Caco-2 (cell line): Measurements from ENCODE around the gene LRMDA. TPM values are rescaled to one million over a fixed set of nuclear protein-coding genes. Genes with fewer than 3 reads are reported as not detected.

Experiments used
- BruUV-seq: library from RNA; stranded (reverse); fragments of 400-500 nt; replicated peaks from 2 replicates; lab custom pipeline; 2021; lab: Mats Ljungman, UMichigan
- CTCF ChIA-PET: fragments of 300-600 bp; sonication (Branson Sonifier 250); formaldehyde crosslinking; loops from one replicate; lab custom pipeline; 2022; ENCODE audit warnings: antibody characterized with exemption; lab: Charles Lee
- POLR2A ChIA-PET: fragments of 300-600 bp; sonication (Branson Sonifier 250); formaldehyde crosslinking; loops from one replicate; lab custom pipeline; 2022; ENCODE audit warnings: antibody characterized with exemption; lab: Charles Lee
- DNase-seq, 2 experiments: peaks; one replicate each; pipeline versions ENCODE4 v3.0.0 to v3.0.0-alpha.2; 2020 to 2022
- H3K27me3 ChIP-seq: replicated peaks from 2 replicates; pipeline ENCODE4 v1.6.0; 2011; ENCODE audit warnings: low read length; ENCODE audit not compliant: control insufficient read depth, insufficient read depth
- H3K36me3 ChIP-seq: 2 replicates; pipeline ENCODE4 v1.5.1; 2011; ENCODE audit warnings: low read length; ENCODE audit not compliant: control insufficient read depth, insufficient read depth
- H3K4me1 ChIP-seq: fragments of 250-450 bp; sonication (Bioruptor Pico); 2 replicates; pipeline ENCODE4 v1.5.1; 2020; ENCODE audit warnings: mild to moderate bottlenecking
- H3K4me3 ChIP-seq: 2 replicates; pipeline ENCODE4 v1.5.1; 2011; ENCODE audit warnings: low read depth, mild to moderate bottlenecking, control low read depth, low read length
- H3K9me3 ChIP-seq: fragments of 250-450 bp; sonication (Bioruptor Pico); 2 replicates; pipeline ENCODE4 v1.5.1; 2020; ENCODE audit warnings: mild to moderate bottlenecking, moderate library complexity
- H3K27ac Mint-ChIP-seq: one replicate; pipeline ENCODE4 v1.8.0; 2022; ENCODE audit warnings: mixed read lengths; ENCODE audit not compliant: unreplicated experiment
- H3K27me3 Mint-ChIP-seq: one replicate; pipeline ENCODE4 v1.8.0; 2022; ENCODE audit warnings: mixed read lengths; ENCODE audit not compliant: insufficient read depth, unreplicated experiment
- H3K36me3 Mint-ChIP-seq: one replicate; pipeline ENCODE4 v1.8.0; 2022; ENCODE audit warnings: mild to moderate bottlenecking, mixed read lengths; ENCODE audit not compliant: insufficient read depth, unreplicated experiment
- H3K4me1 Mint-ChIP-seq: one replicate; pipeline ENCODE4 v1.8.0; 2022; ENCODE audit warnings: low read depth, mixed read lengths; ENCODE audit not compliant: unreplicated experiment
- H3K4me3 Mint-ChIP-seq: one replicate; pipeline ENCODE4 v1.8.0; 2022; ENCODE audit warnings: mild to moderate bottlenecking, moderate library complexity, mixed read lengths; ENCODE audit not compliant: unreplicated experiment
- H3K9me3 Mint-ChIP-seq: one replicate; pipeline ENCODE4 v1.8.0; 2022; ENCODE audit warnings: mixed read lengths; ENCODE audit not compliant: unreplicated experiment
- CTCF ChIP-seq, 2 experiments: fragments of 200-600 bp in 1 of 2; IDR thresholded peaks; 1 replicate in 1 of 2; 2 replicates in 1 of 2; pipeline versions ENCODE4 v1.5.1 to v1.8.0; 2011 to 2022; ENCODE audit warnings: antibody characterized with exemption in 1 of 2, control low read depth in 1 of 2, inconsistent platforms in 1 of 2, low read depth in 1 of 2, low read length in 1 of 2, mild to moderate bottlenecking in 1 of 2, moderate library complexity in 1 of 2; ENCODE audit not compliant: insufficient read depth in 1 of 2, severe bottlenecking in 1 of 2, unreplicated experiment in 1 of 2
- intact Hi-C: fragments of 100-400 bp; cut with micrococcal nuclease; formaldehyde crosslinking; loops from one replicate; pipeline ENCODE4 v1.10.0; 2022; ENCODE audit not compliant: unreplicated experiment
- total RNA-seq: library from RNA; stranded (reverse); gene quantifications from 2 replicates; pipeline ENCODE4 v1.2.3, GENCODE V29; 2022

Gene LRMDA
- total RNA-seq, 1 experiment from 2014 or later: 18.5 TPM

- Mint-ChIP-seq H3K4me3 (no peak overlapping the region), H3K9me3 (peaks cover 39% of the 10 kb centered on the region), H3K27me3 (no peaks in the 10 kb centered on the region), H3K4me1 (peaks cover 9% of the 10 kb centered on the region), H3K36me3 (peaks cover 28% of the 10 kb centered on the region), H3K27ac (no peak overlapping the region)
- no peak for DNase-seq
- CTCF ChIA-PET: no interaction called here
- no peak overlapping the region for H3K4me3 ChIP-seq
- intact Hi-C loops: no loop called here
- H3K36me3 ChIP-seq: no peaks in the 10 kb centered on the region
- H3K4me1 ChIP-seq: no peaks in the 10 kb centered on the region
- H3K9me3 ChIP-seq: peaks cover 16% of the 10 kb centered on the region
- POLR2A ChIA-PET: no interaction called here
- BruUV-seq: no TSS peak
- TF ChIP-seq CTCF (IDR thresholded peaks at IDR 0.05; ENCODE audit: insufficient read depth in 1 of 2, low read depth in 1 of 2, low read length in 1 of 2, severe bottlenecking in 1 of 2, unreplicated experiment in 1 of 2): no peak
- H3K27me3 ChIP-seq: no peaks in the 10 kb centered on the region
Measured at GRCh38 chr10:75446508-75446907, 15.1 kb downstream of the LRMDA start.

DNA sequence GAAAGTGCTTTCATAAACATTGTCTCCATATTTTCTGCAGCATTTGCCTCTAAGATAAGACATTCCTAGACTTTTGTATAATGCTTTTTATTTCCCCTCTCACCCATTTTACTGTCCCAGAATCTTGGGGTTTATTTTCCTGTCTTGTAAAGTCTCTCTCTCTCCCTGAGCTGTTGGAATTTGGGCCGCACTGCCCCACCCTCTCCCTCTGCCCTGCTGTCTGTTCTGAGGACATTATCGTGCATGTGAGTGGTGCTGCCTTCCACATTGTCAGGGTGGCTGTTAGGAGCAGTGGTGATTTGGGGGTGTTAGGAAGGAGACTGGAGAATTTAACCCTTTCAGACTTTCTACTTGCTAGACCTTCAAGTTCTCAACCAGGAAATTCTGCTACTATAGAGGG, 16.7 kb downstream of the LRMDA start:
- DNase-seq: no peak
- no TSS peak for BruUV-seq
- peaks cover 19% of the 10 kb centered on the region for H3K36me3 Mint-ChIP-seq
- Histone ChIP-seq H3K4me1 (no peaks in the 10 kb centered on the region; the same call in 1 of the 2 replicates), H3K4me3 (no peak overlapping the region), H3K9me3 (peaks cover 8% of the 10 kb centered on the region), H3K36me3 (no peaks in the 10 kb centered on the region), H3K27me3 (no peaks in the 10 kb centered on the region)
- TF ChIP-seq CTCF (IDR thresholded peaks at IDR 0.05; ENCODE audit: insufficient read depth in 1 of 2, low read depth in 1 of 2, low read length in 1 of 2, severe bottlenecking in 1 of 2, unreplicated experiment in 1 of 2): no peak
- H3K27ac Mint-ChIP-seq: no peak overlapping the region
- H3K4me3 Mint-ChIP-seq: no peak overlapping the region
- intact Hi-C loops: no loop called here
- ChIA-PET POLR2A (no interaction called here), CTCF (no interaction called here)
- H3K4me1 Mint-ChIP-seq: peaks cover 12% of the 10 kb centered on the region
- no peaks in the 10 kb centered on the region for H3K27me3 Mint-ChIP-seq
- peaks cover 22% of the 10 kb centered on the region for H3K9me3 Mint-ChIP-seq

GRCh38 chr10:75449382-75450074, 18.1 kb downstream of the LRMDA start:
- H3K27ac Mint-ChIP-seq: no peak overlapping the region
- POLR2A ChIA-PET: no interaction called here
- intact Hi-C loops: no loop called here
- Histone ChIP-seq H3K4me3 (no peak overlapping the region), H3K9me3 (peaks cover 7% of the 10 kb centered on the region; the same call in 1 of the 2 replicates), H3K36me3 (no peaks in the 10 kb centered on the region), H3K4me1 (no peaks in the 10 kb centered on the region; the same call in 1 of the 2 replicates), H3K27me3 (no peaks in the 10 kb centered on the region)
- no peaks in the 10 kb centered on the region for H3K27me3 Mint-ChIP-seq
- peaks cover 12% of the 10 kb centered on the region for H3K9me3 Mint-ChIP-seq
- H3K36me3 Mint-ChIP-seq: peaks cover 15% of the 10 kb centered on the region
- peaks cover 19% of the 10 kb centered on the region for H3K4me1 Mint-ChIP-seq
- CTCF ChIA-PET: no interaction called here
- DNase-seq: no peak
- TF ChIP-seq CTCF (IDR thresholded peaks at IDR 0.05; ENCODE audit: insufficient read depth in 1 of 2, low read depth in 1 of 2, low read length in 1 of 2, severe bottlenecking in 1 of 2, unreplicated experiment in 1 of 2): no peak
- no TSS peak for BruUV-seq
- H3K4me3 Mint-ChIP-seq: no peak overlapping the region
